HG02840 (cell line): Measurements from ENCODE around the gene SIX4.
"Not testable (repeated sequence)": the region's sequence is repeated elsewhere in the genome, so short reads cannot be mapped to it uniquely, and the experiment has no call there.

Experiments used
- ATAC-seq: cut with Tn5 transposase; IDR thresholded peaks from one replicate; pipeline ENCODE4 v1.9.1; 2021; ENCODE audit warnings: mild to moderate bottlenecking, moderate library complexity, moderate number of reproducible peaks; ENCODE audit not compliant: unreplicated experiment, low FRiP score

The SIX4 gene

DNA sequence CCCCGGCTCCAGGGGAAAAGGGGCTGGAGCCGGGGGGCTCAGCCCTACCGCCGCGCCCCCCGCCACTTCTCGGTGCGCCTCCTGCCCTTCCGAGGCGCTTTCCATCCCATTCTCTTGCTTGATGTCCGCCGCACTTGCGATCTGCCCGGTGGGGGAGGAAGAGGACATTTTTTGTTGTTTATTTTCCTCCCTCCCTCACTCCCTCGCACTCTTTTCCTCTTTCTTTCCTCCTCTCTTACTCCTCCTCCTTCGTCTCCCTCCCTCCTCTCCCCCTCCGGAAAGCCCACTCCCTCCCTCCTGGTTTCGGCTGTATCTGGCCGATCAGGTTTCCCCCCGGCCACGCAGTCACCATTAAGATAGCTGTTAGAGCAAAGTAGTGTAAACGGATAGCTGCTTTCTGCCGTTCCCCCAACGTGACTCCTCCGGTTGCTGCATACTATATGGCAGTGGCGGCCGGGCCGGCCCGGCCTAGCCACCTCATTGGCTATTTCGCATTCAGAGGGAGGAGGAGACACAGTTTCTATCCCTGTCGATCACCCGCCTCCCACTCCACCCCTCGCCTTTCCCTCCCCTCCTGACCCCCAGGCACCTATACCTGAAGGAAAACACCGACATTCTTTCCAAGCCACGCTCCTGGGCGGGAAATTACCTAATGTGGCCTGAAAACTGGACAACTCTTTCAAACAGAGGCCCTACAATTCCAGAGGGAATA is at the start of gene SIX4:
Gene SIX4 (minus strand): TSS at position 445 of the 712 bp plus-strand sequence. CDS start 277 bp downstream, at position 168.
- no peak for ATAC-seq

DNA sequence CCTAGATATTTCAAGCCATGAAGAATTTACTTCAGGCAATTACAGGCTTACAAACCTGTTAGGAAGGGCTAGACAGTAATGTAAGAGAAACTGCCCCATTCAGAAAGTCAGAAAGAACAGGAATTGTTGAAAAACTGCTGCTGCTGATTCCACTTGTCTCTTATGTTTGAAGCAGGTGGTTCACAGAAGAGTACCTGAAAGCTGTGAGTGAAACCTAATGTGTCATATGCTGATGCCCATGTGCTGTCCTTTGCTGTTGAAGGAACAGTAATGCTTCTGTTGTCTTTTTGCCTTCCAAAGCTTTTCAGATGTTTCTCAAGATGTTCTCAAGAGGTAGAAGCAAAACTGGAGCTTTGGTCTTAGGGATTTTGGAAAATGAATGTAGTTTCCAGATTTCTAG is 49.4 kb upstream of the SIX4 start:
- ATAC-seq: no peak

DNA sequence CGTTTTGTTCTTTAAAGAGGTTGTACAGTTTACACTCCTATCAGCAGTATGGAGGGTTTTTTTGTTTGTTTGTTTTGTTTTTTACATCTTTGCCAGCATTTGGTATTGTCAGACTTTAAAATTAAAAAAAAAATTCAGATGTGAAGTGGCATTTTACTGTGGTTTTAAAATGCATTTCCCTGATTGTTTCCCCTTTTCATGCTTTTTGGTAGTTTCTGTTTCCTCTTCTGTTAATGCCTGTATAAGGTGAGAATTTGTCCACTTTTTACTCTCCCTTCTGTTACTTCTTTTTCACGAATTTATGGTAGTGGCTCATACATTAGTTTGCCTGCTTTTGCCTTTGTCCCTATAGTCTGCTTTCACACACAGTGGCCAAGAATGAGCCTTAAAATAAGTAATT is 47.0 kb upstream of the SIX4 start:
- ATAC-seq: no peak

DNA sequence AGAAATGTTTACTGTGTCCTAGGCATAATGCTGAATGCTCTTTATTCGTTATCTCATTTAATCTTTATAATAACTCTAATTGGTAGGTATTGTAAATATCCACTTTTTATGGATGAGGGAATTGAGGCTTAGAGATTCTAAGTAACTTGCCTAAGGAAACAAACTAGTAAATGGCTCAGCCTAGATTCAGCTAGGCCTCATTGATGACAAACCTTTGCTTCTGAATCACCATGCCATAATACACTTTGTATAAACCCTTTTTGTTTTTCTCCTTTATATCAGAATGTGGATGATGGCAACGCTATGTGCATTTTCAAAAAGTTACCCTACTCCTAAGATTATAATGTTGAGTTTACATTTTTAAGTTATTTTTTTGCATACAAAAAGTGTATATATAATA is 44.5 kb upstream of the SIX4 start:
- no peak for ATAC-seq

DNA sequence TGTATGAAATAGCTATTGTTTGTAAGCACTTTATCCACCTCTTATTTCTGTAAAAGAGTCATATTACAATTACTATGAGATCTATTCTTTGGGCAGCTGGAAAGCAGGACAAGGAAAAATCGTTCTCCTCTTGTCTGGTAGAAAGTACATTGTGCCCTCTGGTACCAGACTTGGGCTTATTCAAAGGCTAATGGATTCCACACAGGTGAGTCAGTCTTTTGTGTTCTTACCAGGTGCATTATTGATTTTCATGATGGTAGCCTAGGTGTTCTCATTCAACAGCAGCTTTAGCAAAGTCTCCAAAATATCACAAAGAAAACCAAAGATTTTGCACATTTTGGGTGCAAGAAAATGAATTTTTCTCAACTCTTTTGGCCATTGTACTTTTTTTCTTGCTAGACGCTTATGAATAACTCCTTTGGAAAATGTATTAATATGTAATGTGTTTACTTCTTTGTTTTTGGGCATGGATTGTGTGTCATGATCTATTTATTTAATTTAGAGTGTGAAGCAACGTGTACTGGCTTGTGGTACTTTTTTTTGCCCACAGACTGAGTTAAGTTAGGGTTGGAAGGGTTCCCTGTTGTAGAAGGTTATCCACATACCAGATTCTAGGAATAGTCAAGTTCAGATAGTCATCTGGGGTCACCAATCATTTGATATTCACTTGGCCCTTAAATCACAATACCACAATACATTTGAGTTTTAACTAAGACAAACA is 36.7 kb upstream of the SIX4 start:
- ATAC-seq: no peak

DNA sequence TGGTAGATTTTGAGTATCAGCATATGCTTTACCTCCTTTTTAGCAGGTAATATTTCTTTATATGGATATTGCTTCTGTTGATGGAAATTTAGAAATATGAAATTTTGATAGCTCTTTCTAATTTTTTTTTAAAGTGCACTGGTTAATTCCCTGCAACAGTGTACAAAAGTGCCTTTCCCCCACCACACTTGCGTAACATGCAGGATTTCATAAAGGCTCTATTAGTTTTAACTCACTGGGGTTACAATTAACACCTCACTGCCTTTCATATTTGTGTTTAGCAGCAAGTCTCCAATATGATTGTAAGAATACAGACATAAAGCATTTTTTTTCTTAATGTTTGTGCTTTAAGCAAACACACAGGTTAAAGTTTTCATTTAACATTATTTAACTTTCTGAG is 36.1 kb upstream of the SIX4 start:
- no peak for ATAC-seq

DNA sequence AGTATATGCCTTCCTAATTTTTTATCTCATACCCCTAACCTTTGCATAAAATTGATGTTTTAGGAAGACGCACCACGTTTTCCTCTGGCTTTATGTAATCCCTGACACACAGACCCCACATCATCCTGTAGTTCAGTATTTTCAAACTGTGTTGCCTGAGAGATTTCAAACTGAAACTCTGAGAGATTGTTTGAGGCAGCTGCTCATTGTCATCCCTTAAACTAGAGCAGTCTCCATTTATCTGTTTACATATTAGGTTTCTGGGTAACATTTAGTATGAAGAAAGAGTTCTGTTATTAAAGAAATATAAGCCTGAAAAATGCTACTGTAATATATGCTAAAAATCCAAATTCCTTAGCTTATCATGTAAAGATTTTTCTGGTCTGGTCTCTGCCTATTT is 34.7 kb upstream of the SIX4 start:
- no peak for ATAC-seq

DNA sequence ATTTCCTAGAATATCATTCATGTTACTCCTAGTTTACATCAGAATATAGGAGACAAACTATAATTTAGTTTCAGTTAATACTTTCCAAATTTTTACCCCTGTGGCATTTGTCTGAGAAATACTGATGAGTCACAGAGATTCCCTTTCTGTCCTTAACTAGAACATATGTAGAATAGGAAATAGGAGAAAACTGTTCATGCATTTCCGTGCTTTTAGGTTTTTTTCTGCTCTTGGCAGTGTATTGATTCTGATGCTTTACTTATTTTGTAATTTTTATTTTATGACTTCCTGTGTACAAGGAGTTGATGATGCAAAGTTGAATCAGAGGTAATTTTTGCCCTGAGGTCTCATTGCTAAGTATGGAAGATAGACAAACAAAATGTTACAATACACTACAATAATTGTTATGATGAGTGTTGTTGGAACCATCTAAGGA is 33.4 kb upstream of the SIX4 start:
- no peak for ATAC-seq

DNA sequence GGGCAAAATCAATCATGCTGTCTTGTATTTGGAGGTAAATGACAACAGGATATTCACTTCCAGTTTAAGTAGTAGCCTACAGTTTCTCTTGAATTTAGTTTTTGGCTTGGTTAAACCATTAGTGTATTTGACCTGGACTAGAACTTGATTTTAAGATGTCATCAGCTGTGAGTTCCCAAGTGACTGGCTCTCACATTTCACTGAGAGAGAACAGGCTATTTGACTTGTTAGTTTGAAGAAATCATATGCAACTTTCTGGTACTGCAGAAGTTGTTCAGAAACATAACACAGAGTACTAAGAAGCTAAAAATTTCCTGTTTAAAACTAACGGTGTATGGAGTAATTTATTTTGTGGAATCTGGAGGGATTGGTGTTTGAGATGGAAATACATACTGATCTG is 32.7 kb upstream of the SIX4 start:
- ATAC-seq: no peak

DNA sequence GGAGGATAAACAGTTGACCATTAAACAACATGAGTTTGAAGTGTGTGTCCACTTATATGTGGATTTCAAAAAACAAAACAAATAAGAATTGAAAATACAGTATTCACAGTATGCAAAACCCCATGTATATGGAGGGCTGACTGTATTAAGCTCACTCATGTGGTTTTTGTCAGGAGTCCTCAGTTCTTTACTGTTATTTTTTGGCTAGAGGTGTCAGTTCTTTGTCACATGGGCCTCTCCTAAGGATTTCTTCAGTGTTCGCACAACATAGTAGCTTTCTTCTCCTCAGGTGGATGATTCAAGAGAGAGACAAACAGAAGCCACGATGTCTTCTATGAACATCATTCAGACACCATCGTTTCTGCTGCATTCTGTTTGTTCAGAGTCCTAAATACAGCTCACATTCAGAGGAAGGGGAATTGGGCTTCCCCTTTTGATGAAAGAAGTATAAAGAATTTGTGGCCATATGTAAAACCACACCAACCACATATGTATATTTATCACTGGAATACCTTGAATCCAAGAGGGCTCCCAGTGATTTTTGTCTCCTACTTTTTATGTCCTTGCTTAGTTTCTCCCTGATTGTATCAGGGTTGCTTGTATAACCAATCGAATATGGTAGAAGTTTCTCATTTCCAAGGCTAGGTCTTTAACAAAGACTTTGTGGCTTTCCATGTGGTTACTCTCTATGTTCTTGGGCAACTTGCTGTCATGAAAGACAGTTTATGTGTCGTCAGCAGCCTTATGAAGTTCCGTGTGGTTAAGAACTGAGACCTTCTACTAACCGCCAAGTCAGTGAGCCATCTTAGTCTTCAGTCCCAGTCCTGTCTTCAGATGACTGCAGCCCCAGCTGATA is 29.3 kb upstream of the SIX4 start:
- peak; percentile 97 for ATAC-seq

DNA sequence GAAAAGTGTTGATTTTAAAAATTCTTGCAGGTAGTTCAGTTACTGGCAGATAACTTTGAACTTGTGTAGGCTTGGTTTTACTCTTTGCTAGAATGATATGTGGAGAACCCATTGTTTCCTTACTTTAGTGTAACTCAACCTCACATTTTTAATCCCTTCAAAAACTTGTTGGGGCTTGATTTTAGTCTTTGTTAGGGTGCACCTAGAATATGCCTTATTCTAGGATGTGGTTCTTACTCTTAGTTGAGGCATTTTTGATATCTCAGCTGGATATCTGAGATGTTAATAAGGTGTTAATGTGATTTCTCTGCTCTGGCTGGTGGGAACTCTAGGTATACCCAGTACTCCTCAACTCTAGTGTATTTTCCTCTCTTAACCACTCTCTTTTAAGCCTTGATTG is 20.4 kb upstream of the SIX4 start:
- ATAC-seq: no peak

DNA sequence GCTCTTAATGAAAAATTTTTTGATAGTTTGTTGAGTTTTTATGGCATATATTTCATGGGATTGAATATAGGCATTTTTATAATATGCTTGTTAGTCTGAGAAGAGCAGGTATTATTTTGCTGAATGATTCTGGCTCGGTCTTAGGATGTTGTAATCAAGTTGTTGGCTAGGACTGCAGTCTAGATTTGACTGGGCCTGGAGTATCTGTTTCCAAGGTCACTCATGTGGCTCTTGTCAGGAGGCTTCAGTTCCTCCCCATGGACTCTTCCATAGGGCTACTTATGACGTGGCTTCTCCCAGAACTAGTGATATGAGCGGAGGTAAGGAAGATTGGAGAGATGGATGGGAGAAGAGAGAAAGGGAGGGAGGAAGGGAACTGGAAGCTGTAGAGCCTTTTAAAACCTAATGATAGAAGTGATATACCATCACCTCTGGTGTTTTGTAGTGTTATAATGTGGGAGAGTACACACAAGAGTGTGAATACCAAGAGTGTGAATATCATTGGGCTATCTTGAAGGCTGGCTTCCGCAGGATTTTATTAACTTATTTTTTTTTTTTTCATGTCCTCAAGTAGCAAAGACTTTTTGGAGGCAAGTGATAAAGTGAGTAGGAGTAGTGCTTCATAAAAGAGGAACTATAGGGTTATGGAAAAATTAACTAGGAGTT is 14.8 kb upstream of the SIX4 start:
- ATAC-seq: no peak

DNA sequence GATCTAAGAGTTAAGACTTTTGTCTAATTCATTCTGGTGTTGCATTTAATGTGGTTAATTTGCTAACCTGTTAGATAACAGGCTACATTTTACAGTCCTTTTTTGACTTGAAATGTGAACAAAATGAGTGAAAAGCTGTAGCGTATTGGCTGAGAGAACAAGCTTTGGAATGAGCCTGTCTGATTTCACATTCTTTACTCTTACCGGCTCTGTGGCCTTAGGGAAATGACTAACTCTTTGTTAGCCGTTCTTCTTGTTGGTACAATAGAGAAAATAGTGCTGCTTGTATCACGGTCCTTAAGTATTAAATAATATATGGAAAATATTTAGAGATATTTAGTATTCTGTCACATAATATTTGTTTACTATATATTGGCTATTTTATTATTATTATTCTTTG is 12.3 kb upstream of the SIX4 start:
- no peak for ATAC-seq

DNA sequence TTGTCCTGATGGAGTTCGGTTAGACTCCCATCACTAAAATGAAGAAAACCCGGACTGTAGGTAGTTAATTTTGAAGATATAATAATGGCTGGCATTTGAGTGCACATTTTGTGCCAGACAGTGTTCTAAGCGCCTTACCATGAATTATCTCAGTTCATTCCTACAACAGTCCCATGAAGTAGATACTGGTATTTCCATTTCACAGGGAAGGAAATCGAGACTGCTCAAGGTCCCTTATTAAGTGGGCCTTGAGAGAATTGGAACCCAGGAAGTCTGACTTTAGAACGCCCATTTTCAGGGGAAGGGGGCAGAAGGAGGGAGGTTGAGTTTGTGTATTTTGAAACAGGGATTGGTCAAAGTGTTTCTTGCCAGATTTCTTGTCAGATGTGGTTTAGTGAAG is 11.3 kb upstream of the SIX4 start:
- ATAC-seq: no peak

DNA sequence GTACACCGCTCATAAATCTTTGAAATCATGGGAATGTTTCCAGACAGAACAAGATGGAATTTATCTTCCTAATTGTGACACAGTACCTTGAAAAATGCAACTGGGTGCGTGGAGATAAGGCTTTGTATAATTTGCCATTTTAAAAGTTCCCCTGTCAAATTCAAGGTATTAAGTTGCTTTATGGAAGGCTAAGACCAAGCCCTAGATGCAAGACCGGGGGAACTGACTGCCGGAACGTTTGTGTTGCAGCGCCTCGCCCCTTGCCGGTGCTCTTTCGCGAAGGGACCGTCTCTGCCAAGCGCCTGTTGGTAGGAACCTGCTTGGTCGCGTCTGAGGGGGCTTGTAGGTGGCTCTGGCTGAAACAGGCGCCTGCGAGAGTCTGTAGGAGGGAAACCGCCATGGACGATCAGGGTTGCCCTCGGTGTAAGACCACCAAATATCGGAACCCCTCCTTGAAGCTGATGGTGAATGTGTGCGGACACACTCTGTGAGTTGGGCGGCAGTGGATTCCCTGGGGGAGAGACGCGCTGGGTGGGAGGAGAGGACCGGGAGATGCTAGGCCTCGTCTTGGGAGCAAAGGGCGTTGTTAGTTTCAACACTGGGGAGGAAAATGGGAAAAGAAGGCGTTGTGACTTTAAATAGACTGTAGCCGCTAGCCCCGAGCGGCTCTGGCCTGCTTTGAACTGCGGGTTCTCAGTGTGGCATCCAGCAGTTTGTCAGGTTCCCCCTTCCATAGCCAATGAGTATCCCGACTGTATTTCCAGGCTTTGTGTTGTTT is 10.5 kb upstream of the SIX4 start, which contains the start of gene MNAT1:
Gene MNAT1 (plus strand): TSS at position 297 of the 778 bp plus-strand sequence. CDS start 102 bp downstream, at position 399.
- peak; percentile 83 for ATAC-seq

DNA sequence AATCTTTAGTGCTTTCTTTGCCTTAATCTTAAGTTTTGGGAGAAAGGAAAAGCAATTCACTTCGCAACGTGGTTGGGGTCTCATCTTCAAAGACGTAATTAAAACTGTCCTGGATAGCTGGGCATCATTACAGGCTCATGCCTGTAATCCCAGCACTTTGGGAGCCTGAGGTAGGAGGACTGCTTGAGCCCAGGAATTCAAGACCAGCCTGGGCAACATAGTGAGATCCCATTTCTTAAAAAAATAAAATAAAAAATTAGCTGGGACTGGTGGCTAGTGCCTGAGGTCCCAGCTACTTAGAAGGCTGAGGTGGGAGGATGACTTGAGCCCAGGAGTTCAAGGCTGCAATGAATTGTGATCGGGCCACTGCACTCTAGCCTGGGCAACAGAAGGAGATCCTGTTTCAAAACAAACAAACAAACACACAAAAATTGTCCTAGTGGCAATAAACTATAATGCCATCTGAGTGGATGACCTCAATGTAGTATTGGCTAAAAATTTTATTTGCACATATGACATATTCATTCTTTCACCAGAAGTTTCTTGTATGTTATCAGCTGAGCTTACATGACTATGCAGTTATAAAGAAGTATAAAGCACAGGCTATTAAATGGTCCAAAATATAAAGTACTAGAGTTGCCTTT is 8.8 kb upstream of the SIX4 start:
- no peak for ATAC-seq

DNA sequence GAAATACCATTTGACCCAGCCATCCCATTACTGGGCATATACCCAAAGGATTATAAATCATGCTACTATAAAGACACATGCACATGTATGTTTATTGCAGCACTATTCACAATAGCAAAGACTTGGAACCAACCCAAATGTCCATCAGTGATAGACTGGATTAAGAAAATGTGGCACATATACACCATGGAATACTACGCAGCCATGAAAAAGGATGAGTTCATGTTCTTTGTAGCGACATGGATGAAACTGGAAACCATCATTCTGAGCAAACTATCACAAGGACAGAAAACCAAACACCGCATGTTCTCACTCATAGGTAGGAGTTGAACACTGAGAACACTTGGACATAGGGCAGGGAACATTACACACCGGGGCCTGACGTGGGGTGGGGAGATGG is 7.1 kb upstream of the SIX4 start:
- ATAC-seq: not testable (repeated sequence)

DNA sequence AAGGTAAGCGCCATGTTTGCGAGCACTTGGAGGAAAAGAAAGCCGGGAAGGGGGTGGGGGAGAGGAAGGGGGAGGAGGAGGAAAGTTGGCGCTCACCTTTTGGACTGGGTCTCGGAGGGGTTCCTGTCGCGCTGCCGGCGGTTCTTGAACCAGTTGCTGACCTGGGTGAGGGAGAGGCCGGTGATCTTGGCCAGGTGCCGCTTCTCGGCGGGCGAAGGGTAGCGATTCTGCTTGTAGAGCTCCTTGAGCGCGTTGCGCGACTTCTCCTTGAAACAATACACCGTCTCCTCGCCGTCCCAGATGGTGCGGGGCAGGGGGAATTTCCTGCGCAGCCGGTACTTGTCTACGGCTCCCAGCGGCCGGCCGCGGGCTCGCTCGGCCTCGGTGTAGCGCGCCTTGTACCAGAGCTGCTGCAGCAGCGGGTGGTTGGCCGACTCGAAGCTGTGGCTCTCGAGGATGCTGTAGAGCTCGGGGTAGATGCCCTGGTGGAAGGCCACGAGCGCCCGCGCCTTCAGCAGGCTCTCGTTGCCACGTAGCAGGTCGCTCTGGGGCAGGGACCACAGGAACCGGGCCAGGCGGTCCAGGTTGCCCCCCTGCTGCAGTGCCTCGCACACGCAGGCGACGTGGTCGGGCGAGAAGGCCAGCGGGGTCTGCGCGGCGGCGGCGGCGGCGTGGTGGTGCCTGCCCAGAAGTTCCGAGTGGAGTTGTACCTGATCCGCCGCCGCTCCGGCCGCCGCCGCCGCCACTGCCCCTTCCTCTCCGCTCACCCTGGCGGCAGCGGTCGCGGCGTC is 840 bp downstream of the SIX4 start:
- no peak for ATAC-seq
